NCI-H1092 treated with DMSO at 0.1 percent for 48 hours (cell line): ENCODE data around the gene ZBTB45.
"Not testable (repeated sequence)": the region's sequence is repeated elsewhere in the genome, so short reads cannot be mapped to it uniquely, and the experiment has no call there.

Experiments
- DNase-seq: peaks from one replicate; lab custom pipeline; 2025; lab: John Stamatoyannopoulos, UW

ZBTB45 gene

DNA sequence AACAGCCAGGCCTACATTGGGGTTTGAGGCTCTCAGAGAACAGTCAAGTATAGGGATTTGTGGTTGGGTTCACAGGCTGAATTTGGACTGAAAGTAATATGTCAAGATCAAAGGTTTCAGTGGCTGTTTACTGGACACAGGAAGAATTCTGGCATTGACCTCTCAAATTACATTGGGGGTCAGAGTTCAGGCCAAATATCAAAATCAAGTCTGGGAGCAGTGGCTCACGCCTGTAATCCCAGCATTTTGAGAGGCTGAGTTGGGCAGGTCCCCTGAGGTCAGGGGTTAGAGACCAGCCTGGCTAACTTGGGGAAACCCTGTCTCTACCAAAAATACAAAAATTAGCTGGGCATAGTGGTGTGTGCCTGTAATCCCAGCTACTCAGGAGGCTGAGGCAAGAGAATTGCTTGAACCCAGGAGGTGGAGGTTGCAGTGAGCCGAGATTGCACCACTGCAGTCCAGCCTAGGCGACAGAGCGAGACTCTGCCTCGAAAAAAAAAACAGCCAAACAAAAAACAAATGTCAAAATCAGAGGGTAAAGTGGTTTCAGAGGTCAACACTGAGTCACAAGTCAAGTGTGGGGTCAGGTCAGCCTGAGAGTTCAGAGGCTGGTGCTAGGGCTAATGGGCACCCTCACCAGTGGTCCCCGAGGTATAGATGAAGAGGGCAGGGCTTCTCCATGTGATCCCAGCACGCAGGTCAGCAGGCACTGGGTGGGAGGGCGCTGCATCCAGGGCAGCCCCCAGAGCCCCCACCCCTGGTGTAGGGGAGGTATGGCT lies 9.3 kb downstream of the ZBTB45 start:
- no peak for DNase-seq

GRCh38 chr19:58509731-58510083 lies 9.9 kb downstream of the ZBTB45 start:
- no peak for DNase-seq

DNA sequence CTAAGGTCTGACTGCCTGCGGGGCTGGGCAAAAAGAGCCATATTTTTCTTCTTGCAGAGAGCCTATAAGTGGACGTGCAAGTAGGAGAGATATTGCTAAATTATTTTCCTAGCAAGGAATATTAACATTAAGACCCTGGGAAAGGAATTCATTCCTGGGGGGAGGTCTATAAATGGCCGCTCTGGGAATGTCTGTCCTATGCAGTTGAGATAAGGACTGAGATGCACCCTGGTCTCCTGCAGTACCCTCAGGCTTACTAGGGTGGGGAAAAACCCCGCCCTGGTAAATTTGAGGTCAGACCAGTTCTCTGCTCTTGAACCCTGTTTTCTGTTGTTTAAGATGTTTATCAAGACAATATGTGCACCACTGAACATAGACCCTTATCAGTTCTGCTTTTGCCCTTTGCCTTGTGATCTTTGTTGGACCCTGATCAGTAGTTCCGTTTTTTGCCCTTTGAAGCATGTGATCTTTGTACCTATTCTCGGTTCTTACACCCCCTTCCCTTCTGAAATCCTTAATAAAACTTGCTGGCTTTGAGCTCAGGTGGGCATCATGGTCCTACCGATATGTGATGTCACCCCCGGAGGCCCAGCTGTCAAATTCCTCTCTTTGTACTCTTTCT lies 11.9 kb downstream of the ZBTB45 start:
- DNase-seq, result not testable (repeated sequence)

GRCh38 chr19:58500242-58500641 lies 19.4 kb downstream of the ZBTB45 start:
- DNase-seq, result no peak

- DNase-seq, result peak; percentile 92
Observed at GRCh38 chr19:58499021-58499927, 20.3 kb downstream of the ZBTB45 start.

- DNase-seq, result no peak
Observed at GRCh38 chr19:58498316-58499020, 21.1 kb downstream of the ZBTB45 start.

DNA sequence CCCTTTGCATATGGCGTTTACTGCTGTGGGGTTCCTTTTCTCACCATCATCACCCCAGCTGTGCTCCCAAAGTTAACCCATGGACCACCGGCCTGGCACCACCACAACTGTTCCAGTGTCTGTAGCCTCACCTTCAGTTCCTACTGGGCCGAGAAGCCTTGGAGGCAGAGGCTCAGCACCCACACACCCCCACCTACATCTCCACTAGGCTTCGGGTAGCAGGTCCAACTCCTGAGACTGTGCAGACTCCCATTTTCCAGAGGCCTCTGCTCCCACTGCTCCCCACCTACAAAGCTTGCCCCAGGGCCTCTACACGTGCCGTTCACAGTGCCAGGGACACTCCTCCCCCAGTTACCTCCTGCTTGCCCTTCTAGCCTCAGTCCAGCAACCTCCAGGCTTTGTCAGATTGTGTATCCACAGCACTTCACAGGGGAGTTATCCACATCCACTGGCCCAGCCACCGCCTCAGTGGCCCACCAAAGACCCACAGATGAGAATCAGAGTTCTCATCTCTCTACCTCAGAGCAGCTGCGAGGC lies 21.9 kb downstream of the ZBTB45 start:
- no peak for DNase-seq

DNA sequence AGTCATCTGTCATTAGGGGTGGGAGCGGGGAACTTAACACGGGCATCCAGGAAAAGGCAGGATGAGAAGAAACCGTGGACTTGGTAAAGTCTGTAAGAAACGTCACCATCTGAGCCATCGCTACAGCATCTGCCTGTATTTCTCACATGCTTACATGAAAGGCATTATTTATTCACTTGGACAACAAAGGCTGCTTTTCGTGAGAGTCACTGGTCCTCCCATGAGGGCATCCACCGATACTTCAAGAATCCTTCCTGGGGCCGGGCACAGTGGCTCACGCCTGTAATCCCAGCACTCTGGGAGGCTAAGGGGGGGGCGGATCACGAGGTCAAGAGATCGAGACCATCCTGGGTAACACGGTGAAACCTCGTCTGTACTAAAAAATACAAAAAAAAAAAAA lies 27.3 kb downstream of the ZBTB45 start:
- DNase-seq, result no peak

- no peak for DNase-seq
Observed at GRCh38 chr19:58491393-58491792, 28.2 kb downstream of the ZBTB45 start.

DNA sequence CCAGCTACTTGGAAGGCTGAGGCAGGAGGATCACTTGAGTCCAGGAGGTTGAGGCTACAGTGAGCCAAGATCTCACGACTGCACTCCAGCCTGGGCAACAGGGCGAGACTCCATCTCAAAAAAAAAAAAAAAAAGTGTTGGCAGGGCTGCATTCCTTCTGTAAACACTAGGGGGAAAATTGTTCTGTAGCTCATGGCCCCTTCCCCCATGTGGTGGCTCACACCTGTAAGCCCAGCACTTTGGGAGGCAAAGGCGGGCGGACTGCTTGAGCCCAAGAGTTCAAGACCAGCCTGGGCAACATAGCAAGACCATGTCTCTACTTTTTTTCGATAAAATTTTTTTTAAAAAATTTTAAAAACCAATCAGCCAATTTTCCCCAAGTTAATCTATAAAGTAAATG lies 35.3 kb downstream of the ZBTB45 start:
- DNase-seq, result not testable (repeated sequence)

GRCh38 chr19:58483776-58484175 lies 35.8 kb downstream of the ZBTB45 start:
- no peak for DNase-seq

DNA sequence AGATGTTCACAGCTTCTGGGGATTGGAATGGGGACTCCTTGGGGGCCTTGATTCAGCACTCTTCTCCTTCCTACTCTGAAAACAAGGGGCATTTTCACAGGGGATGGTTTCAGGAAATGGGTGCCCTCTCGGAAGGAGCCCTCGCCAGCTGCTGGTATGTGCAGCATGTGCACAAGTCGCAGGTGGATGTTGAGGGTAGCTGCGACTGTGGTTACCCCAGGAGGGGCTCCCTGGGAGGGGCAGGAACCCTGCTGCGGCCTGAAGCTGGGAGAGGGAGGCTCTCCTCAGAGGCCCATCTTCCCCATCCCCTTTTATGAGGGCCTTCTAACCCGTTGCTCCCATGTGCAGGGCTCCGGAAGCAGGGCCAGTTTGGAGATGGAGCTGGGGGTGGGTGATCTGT lies 37.2 kb downstream of the ZBTB45 start:
- DNase-seq, result no peak

GRCh38 chr19:58480831-58481230 lies 38.8 kb downstream of the ZBTB45 start:
- no peak for DNase-seq

DNA sequence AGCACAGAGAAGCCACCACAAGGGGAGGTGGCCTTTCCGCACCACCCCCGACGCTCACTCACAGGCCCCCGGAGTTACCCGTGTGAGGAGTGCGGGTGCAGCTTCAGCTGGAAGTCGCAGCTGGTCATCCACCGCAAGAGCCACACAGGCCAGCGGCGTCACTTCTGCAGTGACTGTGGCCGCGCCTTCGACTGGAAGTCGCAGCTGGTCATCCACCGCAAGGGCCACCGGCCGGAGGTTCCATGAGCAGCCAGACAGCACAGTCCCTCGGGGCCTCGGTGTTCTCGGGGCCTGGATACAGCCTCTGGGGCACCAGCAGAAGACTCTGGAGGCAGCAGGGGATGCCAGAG lies 39.2 kb downstream of the ZBTB45 start:
- no peak for DNase-seq

GRCh38 chr19:58479736-58480480 lies 39.7 kb downstream of the ZBTB45 start:
- DNase-seq, result no peak

DNA sequence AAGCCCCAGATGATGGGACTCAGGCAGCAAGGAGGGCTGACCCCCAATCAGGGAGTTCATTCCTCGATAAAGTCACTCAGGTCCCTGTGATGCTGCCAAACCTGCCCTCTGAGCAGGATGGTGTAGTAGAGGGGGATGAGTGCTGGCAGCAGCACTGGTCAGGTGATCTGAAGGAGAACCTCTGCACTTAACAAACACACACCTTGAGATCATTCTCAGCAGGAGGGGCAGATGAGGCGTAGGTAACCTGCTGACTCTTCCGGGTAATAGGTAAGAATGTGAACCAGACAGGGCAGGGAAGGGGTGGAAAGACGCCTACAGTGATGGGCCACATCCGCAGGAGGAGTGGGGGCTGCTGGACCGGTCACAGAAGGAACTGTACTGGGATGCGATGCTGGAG lies 40.3 kb downstream of the ZBTB45 start:
- DNase-seq, result no peak

DNA sequence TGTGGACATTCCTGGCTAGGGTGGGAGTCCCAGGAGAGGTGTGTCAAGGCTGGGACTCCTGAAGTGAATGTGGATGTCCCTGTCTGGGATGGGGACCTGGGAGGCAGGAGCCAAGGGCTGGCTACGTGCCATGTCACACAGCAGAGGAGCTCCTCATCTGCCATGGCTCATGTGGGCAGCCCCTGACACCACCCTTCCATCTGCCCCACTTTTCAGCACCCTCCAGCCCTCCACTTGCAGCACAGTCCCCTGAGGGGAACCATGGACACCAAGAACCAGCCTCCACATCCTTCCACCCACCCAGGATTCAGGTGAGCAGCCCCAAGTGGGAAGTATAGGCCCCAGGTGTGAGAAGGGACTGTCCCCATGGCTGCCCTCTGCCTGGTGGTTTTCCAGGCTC lies 41.7 kb downstream of the ZBTB45 start:
- DNase-seq, result no peak

DNA sequence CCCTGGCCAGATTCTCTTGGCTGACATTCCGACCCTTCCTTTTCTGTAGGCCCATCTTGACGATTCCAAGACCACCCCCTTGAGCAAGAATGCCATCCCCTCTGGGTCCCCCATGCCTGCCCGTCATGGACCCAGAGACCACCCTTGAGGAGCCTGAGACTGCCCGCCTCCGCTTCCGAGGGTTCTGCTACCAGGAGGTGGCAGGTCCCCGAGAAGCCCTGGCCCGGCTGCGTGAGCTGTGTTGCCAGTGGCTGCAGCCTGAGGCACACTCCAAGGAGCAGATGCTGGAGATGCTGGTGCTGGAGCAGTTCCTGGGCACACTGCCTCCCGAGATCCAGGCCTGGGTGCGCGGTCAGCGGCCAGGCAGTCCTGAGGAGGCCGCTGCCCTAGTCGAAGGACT lies 42.5 kb downstream of the ZBTB45 start:
- no peak for DNase-seq

DNA sequence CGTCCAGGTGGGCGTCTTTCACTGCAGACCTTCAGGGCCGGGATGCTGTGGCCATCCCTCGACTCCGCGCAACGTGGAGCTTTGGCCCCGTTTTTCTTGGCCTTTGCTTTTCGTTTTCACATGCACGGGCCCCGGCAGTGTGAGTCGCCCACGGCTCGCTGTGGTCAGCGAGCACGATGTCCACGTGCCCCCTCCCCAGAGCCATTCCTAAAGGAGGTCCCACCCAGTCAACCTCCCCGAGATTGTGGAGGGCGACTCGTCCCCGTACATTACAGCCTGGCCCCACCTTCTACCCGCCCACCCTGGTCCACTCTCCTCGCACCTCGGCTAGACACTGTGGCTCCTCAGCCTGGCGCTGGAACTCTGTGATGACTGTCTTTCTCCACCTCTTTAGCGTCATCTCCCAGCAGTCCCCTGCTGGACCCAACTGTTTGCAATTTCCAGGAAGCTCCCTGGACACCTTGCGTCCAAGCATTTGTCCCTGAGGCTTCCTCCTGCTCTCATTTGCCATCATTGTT lies 43.1 kb downstream of the ZBTB45 start:
- DNase-seq, result no peak

DNA sequence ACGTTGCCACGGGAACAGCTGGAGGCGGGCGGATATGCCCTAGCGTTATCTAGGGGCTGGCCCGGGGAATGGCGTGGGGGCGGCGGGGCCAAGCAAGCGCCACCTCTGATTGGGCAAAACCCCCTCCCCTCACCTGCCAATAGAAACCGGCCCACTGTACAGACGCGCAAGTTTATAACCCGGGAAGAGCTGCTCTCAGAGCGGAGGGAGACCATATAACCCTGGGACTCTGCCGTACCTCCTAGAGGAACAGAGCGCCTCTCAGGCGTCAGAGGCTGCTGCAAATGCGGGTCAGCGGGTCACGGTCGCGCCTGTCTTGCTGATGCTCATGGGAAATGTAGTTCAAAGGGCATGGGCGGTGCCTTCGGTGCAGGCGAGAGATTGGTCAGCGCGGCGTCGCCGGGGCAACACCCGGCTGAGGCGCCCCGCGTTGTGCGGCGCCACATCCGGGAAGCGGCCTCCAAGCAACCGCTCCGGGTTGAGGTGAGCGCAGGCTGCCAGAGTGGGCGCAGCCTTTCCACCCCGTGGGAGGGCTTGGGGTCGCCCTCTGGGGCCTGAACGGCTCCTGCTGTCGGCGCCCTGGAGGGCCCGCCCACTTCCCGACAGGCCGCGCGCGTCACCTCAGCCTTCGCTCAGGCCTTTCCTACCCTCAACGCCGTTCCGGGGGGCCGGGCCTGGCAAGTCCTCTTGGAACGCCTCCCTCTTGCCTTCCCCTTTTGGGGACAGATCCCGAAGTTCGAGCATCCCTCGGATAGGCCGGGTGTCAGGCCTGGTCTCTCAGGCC lies 43.7 kb downstream of the ZBTB45 start, which contains the start of gene ZNF446:
Gene ZNF446, plus strand, starts transcription at position 639 of the 784 bp plus-strand sequence. CDS start 867 bp downstream, outside the sequence.
- peak; percentile 91 for DNase-seq
